K562 (cell line): ENCODE results near the gene KISS1. TPM values are rescaled to one million over a fixed set of nuclear protein-coding genes. Genes with fewer than 3 reads are reported as not detected.

ENCODE experiments used
- ESRRB ChIP-seq: fragments of 250-450 bp; sonication (Bioruptor Pico); IDR thresholded peaks from 2 replicates; pipeline ENCODE4 v1.5.0; 2020; ENCODE audit warnings: mild to moderate bottlenecking, moderate library complexity, borderline replicate concordance
- JUNB ChIP-seq: fragments of 450-650 bp; formaldehyde crosslinking; conservative IDR thresholded peaks from 2 replicates; pipeline ENCODE4 v1.4.0; 2020; ENCODE audit warnings: mild to moderate bottlenecking
- NCOA2 ChIP-seq, 2 experiments: fragments of 450-650 bp; IDR thresholded peaks; 2 replicates each; pipeline ENCODE4 v1.6.1; 2018; ENCODE audit warnings: mild to moderate bottlenecking in 2 of 2, moderate library complexity in 1 of 2; ENCODE audit not compliant: partially characterized antibody in 2 of 2
- NFE2 ChIP-seq: IDR thresholded peaks from 2 replicates; pipeline ENCODE4 v1.6.1; 2014; ENCODE audit warnings: antibody characterized with exemption, low read depth
- NR2F6 ChIP-seq: fragments of 450-650 bp; formaldehyde crosslinking; IDR thresholded peaks from 2 replicates; pipeline ENCODE4 v1.4.0; 2020; ENCODE audit warnings: mild to moderate bottlenecking
- POLR2AphosphoS5 ChIP-seq: IDR thresholded peaks from 2 replicates; pipeline ENCODE4 v1.6.1; 2011; ENCODE audit warnings: mild to moderate bottlenecking, low read depth, low read length, moderate library complexity; ENCODE audit not compliant: control insufficient read depth, insufficient read depth
- POLR2B ChIP-seq: fragments of 450-650 bp; IDR thresholded peaks from 2 replicates; pipeline ENCODE4 v1.6.1; 2018; ENCODE audit warnings: low read depth; ENCODE audit not compliant: partially characterized antibody
- POLR3A ChIP-seq: IDR thresholded peaks from 2 replicates; pipeline ENCODE4 v1.6.1; 2011; ENCODE audit warnings: borderline replicate concordance, mild to moderate bottlenecking, moderate library complexity; ENCODE audit not compliant: insufficient read length, insufficient read depth; ENCODE audit errors: extremely low read depth
- WHSC1 ChIP-seq: IDR thresholded peaks from one replicate; pipeline ENCODE4 v1.6.1; 2012; ENCODE audit warnings: low read length, control low read depth, inconsistent platforms
- ZC3H11A ChIP-seq: IDR thresholded peaks from 2 replicates; pipeline ENCODE4 v1.6.1; 2012; ENCODE audit warnings: low read depth, low read length, improper control_type of control experiment
- ZNF165 ChIP-seq: fragments of 250-450 bp; sonication (Bioruptor Pico); IDR thresholded peaks from 2 replicates; pipeline ENCODE4 v1.4.0; 2020; ENCODE audit warnings: borderline replicate concordance
- polyA plus RNA-seq, 8 experiments: library from polyadenylated mRNA; depleted of rRNA in 4 of 8; stranded (reverse) in 5 of 8; unstranded in 3 of 8; fragments of >200 nt; fragmentation: Nextera tagmentation in 2 of 8; fragmentation: Illumina TruSeq in 1 of 8; extraction: Ambion mirVana in 2 of 8; extraction: Trizol in 1 of 8; gene quantifications; 2 replicates each; pipeline versions ENCODE4 v1.2.1 to v1.2.3, GENCODE V29; 2011 to 2014; ENCODE audit warnings: inconsistent platforms in 1 of 8, missing spikeins in 1 of 8
- total RNA-seq, 7 experiments: library from RNA; depleted of rRNA in 6 of 7; stranded (reverse); fragments of >200 nt in 6 of 7; fragmentation: Illumina TruSeq in 2 of 7; extraction: Trizol in 2 of 7; gene quantifications; 2 replicates each; pipeline versions ENCODE4 v1.2.1 to v1.2.3, GENCODE V29; 2011 to 2021; ENCODE audit warnings: low replicate concordance in 1 of 7
- TF ChIP-seq, protein P1 (sequence below): fragments of 450-650 bp; IDR thresholded peaks from 2 replicates; pipeline ENCODE4 v1.6.1; 2016; ENCODE audit warnings: mild to moderate bottlenecking, moderate library complexity
- TF ChIP-seq, protein P2 (sequence below): fragments of 450-650 bp; conservative IDR thresholded peaks from 2 replicates; pipeline ENCODE4 v1.6.1; 2016; ENCODE audit warnings: missing genetic modification characterization, low read depth, mild to moderate bottlenecking, missing compliant biosample characterization, moderate library complexity
- TF ChIP-seq, protein P3 (sequence below): fragments of 450-650 bp; IDR thresholded peaks from 2 replicates; pipeline ENCODE4 v1.6.1; 2016; ENCODE audit warnings: borderline replicate concordance

KISS1 gene
- total and polyA plus RNA-seq, 9 of the 15 experiments (the other 6 are each of a cell fraction or from before 2014, with no cell fraction given): 0.31 TPM; not detected in 8

DNA sequence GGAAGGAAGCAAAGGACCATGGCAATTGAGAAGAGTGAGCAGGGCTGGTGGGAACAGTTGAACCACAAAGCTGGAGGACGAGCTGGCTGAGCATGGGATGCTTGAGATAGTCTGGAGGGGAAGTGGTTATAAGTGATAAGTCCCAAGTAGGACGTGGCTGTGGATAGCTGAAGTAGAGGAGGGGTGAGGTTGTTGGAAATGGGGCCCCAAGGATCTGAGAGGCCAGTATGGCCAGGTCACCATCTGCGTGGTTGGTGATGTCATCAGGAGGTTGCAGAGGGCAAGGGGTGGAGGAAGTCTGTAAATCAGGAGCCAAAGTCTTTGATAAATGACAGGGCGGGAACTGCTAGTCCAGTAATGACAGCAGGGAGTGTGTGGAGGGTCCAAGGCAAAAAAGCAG, 19.2 kb downstream of the KISS1 start (continued):
- TF ChIP-seq, protein P1, sequence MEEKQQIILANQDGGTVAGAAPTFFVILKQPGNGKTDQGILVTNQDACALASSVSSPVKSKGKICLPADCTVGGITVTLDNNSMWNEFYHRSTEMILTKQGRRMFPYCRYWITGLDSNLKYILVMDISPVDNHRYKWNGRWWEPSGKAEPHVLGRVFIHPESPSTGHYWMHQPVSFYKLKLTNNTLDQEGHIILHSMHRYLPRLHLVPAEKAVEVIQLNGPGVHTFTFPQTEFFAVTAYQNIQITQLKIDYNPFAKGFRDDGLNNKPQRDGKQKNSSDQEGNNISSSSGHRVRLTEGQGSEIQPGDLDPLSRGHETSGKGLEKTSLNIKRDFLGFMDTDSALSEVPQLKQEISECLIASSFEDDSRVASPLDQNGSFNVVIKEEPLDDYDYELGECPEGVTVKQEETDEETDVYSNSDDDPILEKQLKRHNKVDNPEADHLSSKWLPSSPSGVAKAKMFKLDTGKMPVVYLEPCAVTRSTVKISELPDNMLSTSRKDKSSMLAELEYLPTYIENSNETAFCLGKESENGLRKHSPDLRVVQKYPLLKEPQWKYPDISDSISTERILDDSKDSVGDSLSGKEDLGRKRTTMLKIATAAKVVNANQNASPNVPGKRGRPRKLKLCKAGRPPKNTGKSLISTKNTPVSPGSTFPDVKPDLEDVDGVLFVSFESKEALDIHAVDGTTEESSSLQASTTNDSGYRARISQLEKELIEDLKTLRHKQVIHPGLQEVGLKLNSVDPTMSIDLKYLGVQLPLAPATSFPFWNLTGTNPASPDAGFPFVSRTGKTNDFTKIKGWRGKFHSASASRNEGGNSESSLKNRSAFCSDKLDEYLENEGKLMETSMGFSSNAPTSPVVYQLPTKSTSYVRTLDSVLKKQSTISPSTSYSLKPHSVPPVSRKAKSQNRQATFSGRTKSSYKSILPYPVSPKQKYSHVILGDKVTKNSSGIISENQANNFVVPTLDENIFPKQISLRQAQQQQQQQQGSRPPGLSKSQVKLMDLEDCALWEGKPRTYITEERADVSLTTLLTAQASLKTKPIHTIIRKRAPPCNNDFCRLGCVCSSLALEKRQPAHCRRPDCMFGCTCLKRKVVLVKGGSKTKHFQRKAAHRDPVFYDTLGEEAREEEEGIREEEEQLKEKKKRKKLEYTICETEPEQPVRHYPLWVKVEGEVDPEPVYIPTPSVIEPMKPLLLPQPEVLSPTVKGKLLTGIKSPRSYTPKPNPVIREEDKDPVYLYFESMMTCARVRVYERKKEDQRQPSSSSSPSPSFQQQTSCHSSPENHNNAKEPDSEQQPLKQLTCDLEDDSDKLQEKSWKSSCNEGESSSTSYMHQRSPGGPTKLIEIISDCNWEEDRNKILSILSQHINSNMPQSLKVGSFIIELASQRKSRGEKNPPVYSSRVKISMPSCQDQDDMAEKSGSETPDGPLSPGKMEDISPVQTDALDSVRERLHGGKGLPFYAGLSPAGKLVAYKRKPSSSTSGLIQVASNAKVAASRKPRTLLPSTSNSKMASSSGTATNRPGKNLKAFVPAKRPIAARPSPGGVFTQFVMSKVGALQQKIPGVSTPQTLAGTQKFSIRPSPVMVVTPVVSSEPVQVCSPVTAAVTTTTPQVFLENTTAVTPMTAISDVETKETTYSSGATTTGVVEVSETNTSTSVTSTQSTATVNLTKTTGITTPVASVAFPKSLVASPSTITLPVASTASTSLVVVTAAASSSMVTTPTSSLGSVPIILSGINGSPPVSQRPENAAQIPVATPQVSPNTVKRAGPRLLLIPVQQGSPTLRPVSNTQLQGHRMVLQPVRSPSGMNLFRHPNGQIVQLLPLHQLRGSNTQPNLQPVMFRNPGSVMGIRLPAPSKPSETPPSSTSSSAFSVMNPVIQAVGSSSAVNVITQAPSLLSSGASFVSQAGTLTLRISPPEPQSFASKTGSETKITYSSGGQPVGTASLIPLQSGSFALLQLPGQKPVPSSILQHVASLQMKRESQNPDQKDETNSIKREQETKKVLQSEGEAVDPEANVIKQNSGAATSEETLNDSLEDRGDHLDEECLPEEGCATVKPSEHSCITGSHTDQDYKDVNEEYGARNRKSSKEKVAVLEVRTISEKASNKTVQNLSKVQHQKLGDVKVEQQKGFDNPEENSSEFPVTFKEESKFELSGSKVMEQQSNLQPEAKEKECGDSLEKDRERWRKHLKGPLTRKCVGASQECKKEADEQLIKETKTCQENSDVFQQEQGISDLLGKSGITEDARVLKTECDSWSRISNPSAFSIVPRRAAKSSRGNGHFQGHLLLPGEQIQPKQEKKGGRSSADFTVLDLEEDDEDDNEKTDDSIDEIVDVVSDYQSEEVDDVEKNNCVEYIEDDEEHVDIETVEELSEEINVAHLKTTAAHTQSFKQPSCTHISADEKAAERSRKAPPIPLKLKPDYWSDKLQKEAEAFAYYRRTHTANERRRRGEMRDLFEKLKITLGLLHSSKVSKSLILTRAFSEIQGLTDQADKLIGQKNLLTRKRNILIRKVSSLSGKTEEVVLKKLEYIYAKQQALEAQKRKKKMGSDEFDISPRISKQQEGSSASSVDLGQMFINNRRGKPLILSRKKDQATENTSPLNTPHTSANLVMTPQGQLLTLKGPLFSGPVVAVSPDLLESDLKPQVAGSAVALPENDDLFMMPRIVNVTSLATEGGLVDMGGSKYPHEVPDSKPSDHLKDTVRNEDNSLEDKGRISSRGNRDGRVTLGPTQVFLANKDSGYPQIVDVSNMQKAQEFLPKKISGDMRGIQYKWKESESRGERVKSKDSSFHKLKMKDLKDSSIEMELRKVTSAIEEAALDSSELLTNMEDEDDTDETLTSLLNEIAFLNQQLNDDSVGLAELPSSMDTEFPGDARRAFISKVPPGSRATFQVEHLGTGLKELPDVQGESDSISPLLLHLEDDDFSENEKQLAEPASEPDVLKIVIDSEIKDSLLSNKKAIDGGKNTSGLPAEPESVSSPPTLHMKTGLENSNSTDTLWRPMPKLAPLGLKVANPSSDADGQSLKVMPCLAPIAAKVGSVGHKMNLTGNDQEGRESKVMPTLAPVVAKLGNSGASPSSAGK: peak; percentile 31; the same call in 1 of the 2 replicates
- TF ChIP-seq, protein P2, sequence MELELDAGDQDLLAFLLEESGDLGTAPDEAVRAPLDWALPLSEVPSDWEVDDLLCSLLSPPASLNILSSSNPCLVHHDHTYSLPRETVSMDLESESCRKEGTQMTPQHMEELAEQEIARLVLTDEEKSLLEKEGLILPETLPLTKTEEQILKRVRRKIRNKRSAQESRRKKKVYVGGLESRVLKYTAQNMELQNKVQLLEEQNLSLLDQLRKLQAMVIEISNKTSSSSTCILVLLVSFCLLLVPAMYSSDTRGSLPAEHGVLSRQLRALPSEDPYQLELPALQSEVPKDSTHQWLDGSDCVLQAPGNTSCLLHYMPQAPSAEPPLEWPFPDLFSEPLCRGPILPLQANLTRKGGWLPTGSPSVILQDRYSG (tag): no peak
- no peak for TF ChIP-seq NCOA2 (IDR thresholded peaks at IDR 0.05; ENCODE audit: partially characterized antibody in 2 of 2)
- TF ChIP-seq POLR3A: no peak
- TF ChIP-seq, protein P3, sequence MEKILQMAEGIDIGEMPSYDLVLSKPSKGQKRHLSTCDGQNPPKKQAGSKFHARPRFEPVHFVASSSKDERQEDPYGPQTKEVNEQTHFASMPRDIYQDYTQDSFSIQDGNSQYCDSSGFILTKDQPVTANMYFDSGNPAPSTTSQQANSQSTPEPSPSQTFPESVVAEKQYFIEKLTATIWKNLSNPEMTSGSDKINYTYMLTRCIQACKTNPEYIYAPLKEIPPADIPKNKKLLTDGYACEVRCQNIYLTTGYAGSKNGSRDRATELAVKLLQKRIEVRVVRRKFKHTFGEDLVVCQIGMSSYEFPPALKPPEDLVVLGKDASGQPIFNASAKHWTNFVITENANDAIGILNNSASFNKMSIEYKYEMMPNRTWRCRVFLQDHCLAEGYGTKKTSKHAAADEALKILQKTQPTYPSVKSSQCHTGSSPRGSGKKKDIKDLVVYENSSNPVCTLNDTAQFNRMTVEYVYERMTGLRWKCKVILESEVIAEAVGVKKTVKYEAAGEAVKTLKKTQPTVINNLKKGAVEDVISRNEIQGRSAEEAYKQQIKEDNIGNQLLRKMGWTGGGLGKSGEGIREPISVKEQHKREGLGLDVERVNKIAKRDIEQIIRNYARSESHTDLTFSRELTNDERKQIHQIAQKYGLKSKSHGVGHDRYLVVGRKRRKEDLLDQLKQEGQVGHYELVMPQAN: no peak
- no peak for TF ChIP-seq ESRRB (CRISPR knock-in tag)
- no peak for TF ChIP-seq ZC3H11A
- TF ChIP-seq WHSC1: no peak
- TF ChIP-seq POLR2AphosphoS5: 0 out of 2 replicates have a peak, but pooled peaks have one; percentile 32
- peak; percentile 82 for TF ChIP-seq JUNB
- TF ChIP-seq NFE2: peak; percentile 51
- TF ChIP-seq NR2F6: no peak
- TF ChIP-seq ZNF165: no peak
- no peak for TF ChIP-seq POLR2B
